ENCODE data around the gene RRM2.

DNA sequence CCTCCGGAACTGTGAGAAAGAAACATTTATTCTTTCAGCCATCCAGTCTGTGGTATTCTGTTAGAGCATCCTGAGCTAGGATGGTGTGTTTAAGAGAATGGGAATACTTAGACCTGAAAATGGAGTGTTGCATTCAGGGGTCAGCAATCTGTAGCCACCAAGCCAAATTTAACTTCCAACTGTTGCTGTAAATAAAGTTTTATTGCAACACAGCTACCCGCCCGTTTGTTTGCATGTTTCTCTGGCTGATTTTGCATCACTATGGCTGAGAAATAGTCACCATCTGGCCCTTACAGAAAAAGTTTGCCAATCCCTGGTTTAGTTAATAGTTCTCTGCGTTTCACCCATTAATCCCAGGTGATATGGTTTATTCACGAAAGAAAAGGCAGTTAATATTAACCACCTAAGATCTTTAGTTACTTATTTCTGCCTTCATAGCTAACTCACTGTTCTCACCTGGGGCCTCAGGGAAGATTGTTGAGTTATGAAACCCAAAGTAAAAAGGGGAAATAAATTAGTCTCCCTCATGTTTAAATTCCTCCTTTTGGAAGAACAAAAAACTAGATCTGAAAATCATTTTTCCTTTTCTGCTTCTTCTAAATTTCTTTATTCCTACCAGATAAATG lies 32.9 kb upstream of the RRM2 start:
- TF ChIP-seq, protein P1, sequence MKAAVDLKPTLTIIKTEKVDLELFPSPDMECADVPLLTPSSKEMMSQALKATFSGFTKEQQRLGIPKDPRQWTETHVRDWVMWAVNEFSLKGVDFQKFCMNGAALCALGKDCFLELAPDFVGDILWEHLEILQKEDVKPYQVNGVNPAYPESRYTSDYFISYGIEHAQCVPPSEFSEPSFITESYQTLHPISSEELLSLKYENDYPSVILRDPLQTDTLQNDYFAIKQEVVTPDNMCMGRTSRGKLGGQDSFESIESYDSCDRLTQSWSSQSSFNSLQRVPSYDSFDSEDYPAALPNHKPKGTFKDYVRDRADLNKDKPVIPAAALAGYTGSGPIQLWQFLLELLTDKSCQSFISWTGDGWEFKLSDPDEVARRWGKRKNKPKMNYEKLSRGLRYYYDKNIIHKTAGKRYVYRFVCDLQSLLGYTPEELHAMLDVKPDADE (IDR thresholded peaks at IDR 0.05), result no peak
- TF ChIP-seq, protein P2, sequence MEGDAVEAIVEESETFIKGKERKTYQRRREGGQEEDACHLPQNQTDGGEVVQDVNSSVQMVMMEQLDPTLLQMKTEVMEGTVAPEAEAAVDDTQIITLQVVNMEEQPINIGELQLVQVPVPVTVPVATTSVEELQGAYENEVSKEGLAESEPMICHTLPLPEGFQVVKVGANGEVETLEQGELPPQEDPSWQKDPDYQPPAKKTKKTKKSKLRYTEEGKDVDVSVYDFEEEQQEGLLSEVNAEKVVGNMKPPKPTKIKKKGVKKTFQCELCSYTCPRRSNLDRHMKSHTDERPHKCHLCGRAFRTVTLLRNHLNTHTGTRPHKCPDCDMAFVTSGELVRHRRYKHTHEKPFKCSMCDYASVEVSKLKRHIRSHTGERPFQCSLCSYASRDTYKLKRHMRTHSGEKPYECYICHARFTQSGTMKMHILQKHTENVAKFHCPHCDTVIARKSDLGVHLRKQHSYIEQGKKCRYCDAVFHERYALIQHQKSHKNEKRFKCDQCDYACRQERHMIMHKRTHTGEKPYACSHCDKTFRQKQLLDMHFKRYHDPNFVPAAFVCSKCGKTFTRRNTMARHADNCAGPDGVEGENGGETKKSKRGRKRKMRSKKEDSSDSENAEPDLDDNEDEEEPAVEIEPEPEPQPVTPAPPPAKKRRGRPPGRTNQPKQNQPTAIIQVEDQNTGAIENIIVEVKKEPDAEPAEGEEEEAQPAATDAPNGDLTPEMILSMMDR (conservative IDR thresholded peaks at IDR 0.05; ENCODE audit: low read depth in 2 of 2), result no peak
- TF ChIP-seq POLR2AphosphoS5 (IDR thresholded peaks at IDR 0.05; ENCODE audit: low read depth) (no peak), EZH2 (IDR thresholded peaks at IDR 0.05; ENCODE audit: low read depth, unreplicated experiment) (no peak), EZH2phosphoT487 (IDR thresholded peaks at IDR 0.05; ENCODE audit: unreplicated experiment) (no peak), ZNF114 (CRISPR knock-in tag; IDR thresholded peaks at IDR 0.05) (no peak), STAT1 (IDR thresholded peaks at IDR 0.05; ENCODE audit: unreplicated experiment) (no peak), NANOG (IDR thresholded peaks at IDR 0.05; ENCODE audit: borderline replicate concordance) (no peak)
- TF ChIP-seq, protein P3, sequence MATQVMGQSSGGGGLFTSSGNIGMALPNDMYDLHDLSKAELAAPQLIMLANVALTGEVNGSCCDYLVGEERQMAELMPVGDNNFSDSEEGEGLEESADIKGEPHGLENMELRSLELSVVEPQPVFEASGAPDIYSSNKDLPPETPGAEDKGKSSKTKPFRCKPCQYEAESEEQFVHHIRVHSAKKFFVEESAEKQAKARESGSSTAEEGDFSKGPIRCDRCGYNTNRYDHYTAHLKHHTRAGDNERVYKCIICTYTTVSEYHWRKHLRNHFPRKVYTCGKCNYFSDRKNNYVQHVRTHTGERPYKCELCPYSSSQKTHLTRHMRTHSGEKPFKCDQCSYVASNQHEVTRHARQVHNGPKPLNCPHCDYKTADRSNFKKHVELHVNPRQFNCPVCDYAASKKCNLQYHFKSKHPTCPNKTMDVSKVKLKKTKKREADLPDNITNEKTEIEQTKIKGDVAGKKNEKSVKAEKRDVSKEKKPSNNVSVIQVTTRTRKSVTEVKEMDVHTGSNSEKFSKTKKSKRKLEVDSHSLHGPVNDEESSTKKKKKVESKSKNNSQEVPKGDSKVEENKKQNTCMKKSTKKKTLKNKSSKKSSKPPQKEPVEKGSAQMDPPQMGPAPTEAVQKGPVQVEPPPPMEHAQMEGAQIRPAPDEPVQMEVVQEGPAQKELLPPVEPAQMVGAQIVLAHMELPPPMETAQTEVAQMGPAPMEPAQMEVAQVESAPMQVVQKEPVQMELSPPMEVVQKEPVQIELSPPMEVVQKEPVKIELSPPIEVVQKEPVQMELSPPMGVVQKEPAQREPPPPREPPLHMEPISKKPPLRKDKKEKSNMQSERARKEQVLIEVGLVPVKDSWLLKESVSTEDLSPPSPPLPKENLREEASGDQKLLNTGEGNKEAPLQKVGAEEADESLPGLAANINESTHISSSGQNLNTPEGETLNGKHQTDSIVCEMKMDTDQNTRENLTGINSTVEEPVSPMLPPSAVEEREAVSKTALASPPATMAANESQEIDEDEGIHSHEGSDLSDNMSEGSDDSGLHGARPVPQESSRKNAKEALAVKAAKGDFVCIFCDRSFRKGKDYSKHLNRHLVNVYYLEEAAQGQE (IDR thresholded peaks at IDR 0.05; ENCODE audit: unreplicated experiment), result no peak
- TF ChIP-seq, protein P4, sequence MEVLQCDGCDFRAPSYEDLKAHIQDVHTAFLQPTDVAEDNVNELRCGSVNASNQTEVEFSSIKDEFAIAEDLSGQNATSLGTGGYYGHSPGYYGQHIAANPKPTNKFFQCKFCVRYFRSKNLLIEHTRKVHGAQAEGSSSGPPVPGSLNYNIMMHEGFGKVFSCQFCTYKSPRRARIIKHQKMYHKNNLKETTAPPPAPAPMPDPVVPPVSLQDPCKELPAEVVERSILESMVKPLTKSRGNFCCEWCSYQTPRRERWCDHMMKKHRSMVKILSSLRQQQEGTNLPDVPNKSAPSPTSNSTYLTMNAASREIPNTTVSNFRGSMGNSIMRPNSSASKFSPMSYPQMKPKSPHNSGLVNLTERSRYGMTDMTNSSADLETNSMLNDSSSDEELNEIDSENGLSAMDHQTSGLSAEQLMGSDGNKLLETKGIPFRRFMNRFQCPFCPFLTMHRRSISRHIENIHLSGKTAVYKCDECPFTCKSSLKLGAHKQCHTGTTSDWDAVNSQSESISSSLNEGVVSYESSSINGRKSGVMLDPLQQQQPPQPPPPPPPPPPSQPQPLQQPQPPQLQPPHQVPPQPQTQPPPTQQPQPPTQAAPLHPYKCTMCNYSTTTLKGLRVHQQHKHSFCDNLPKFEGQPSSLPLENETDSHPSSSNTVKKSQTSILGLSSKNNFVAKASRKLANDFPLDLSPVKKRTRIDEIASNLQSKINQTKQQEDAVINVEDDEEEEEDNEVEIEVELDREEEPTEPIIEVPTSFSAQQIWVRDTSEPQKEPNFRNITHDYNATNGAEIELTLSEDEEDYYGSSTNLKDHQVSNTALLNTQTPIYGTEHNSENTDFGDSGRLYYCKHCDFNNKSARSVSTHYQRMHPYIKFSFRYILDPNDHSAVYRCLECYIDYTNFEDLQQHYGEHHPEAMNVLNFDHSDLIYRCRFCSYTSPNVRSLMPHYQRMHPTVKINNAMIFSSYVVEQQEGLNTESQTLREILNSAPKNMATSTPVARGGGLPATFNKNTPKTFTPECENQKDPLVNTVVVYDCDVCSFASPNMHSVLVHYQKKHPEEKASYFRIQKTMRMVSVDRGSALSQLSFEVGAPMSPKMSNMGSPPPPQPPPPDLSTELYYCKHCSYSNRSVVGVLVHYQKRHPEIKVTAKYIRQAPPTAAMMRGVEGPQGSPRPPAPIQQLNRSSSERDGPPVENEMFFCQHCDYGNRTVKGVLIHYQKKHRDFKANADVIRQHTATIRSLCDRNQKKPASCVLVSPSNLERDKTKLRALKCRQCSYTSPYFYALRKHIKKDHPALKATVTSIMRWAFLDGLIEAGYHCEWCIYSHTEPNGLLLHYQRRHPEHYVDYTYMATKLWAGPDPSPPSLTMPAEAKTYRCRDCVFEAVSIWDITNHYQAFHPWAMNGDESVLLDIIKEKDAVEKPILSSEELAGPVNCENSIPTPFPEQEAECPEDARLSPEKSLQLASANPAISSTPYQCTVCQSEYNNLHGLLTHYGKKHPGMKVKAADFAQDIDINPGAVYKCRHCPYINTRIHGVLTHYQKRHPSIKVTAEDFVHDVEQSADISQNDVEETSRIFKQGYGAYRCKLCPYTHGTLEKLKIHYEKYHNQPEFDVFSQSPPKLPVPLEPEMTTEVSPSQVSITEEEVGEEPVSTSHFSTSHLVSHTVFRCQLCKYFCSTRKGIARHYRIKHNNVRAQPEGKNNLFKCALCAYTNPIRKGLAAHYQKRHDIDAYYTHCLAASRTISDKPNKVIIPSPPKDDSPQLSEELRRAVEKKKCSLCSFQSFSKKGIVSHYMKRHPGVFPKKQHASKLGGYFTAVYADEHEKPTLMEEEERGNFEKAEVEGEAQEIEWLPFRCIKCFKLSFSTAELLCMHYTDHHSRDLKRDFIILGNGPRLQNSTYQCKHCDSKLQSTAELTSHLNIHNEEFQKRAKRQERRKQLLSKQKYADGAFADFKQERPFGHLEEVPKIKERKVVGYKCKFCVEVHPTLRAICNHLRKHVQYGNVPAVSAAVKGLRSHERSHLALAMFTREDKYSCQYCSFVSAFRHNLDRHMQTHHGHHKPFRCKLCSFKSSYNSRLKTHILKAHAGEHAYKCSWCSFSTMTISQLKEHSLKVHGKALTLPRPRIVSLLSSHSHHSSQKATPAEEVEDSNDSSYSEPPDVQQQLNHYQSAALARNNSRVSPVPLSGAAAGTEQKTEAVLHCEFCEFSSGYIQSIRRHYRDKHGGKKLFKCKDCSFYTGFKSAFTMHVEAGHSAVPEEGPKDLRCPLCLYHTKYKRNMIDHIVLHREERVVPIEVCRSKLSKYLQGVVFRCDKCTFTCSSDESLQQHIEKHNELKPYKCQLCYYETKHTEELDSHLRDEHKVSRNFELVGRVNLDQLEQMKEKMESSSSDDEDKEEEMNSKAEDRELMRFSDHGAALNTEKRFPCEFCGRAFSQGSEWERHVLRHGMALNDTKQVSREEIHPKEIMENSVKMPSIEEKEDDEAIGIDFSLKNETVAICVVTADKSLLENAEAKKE (CRISPR knock-in tag; IDR thresholded peaks at IDR 0.05), result no peak
